Upper lobe of left lung (tissue), 6 donors: Measurements from ENCODE around the gene ATL2. TPM values are rescaled to one million over a fixed set of nuclear protein-coding genes. Genes with fewer than 3 reads are reported as not detected.

Experiments used
- ATAC-seq, 2 donors: fragments of 200-7000 bp; cut with Tn5 transposase; one replicate each; pipeline ENCODE4 v1.9.1; 2022; ENCODE audit warnings: mild to moderate bottlenecking in 2 of 2, moderate library complexity in 2 of 2; ENCODE audit not compliant: low FRiP score in 2 of 2
- DNase-seq, 2 donors: peaks; one replicate each; pipeline ENCODE4 v3.0.0-alpha.2; 2019 to 2020
- H3K27ac ChIP-seq, 4 donors: fragments of 200-600 bp; sonication (generic); one replicate each; pipeline ENCODE4 v1.5.1; 2016 to 2019
- H3K27me3 ChIP-seq, 4 donors: fragments of 200-600 bp; sonication (generic); one replicate each; pipeline ENCODE4 v1.5.1; 2017 to 2019
- H3K36me3 ChIP-seq, 4 donors: fragments of 200-600 bp; sonication (generic); one replicate each; pipeline ENCODE4 v1.5.1; 2016 to 2019
- H3K4me1 ChIP-seq, 4 donors: fragments of 200-600 bp; sonication (generic); one replicate each; pipeline ENCODE4 v1.5.1; 2018 to 2019
- H3K4me3 ChIP-seq, 4 donors: fragments of 200-600 bp; sonication (generic); one replicate each; pipeline ENCODE4 v1.5.1; 2017 to 2019; ENCODE audit warnings: mild to moderate bottlenecking in 2 of 4, moderate library complexity in 1 of 4
- H3K9me3 ChIP-seq, 4 donors: fragments of 200-600 bp; sonication (generic); one replicate each; pipeline ENCODE4 v1.5.1; 2018 to 2019
- EP300 ChIP-seq, 4 donors: sonication (generic); formaldehyde crosslinking; IDR thresholded peaks; one replicate each; pipeline ENCODE4 v1.5.1; 2017; ENCODE audit warnings: antibody characterized with exemption in 4 of 4, control low read depth in 2 of 4
- POLR2A ChIP-seq, 4 donors: fragments of 450-650 bp; IDR thresholded peaks; one replicate each; pipeline ENCODE4 v1.5.1; 2016 to 2017; ENCODE audit warnings: antibody characterized with exemption in 4 of 4, mild to moderate bottlenecking in 2 of 4
- POLR2AphosphoS5 ChIP-seq, 2 donors: sonication (generic); formaldehyde crosslinking; IDR thresholded peaks; one replicate each; pipeline ENCODE4 v1.5.1; 2017; ENCODE audit warnings: antibody characterized with exemption in 2 of 2
- WGBS, 2 donors: methylation state at CpG; one replicate each; pipeline ENCODE4 v1.1.5; 2017 to 2018; 5-methylcytosine and 5-hydroxymethylcytosine counted together
- total RNA-seq, 6 donors: library from RNA; depleted of rRNA in 4 of 6; stranded (reverse); fragments of >200 nt in 4 of 6; gene quantifications; one replicate each; pipeline versions ENCODE4 v1.1.0 to v1.2.1, GENCODE V29; 2016 to 2021
- TF ChIP-seq, protein P1 (sequence below), 6 experiments: fragments of 450-650 bp in 4 of 6; fragments of 200-600 bp in 2 of 6; sonication (generic) in 2 of 6; IDR thresholded peaks; one replicate each; pipeline ENCODE4 v1.5.1; 2016 to 2019; ENCODE audit warnings: antibody characterized with exemption in 6 of 6
- donor health status: DM: no; HTN: no; CAD: no; lungs with moderate emphysema.
- donor health status: DM: no; HTN: yes; CAD: no; lungs with severe emphysema.

Gene ATL2
- total RNA-seq, 6 donors from 2014 or later: 43.9 to 150 (median 68.1) TPM

DNA sequence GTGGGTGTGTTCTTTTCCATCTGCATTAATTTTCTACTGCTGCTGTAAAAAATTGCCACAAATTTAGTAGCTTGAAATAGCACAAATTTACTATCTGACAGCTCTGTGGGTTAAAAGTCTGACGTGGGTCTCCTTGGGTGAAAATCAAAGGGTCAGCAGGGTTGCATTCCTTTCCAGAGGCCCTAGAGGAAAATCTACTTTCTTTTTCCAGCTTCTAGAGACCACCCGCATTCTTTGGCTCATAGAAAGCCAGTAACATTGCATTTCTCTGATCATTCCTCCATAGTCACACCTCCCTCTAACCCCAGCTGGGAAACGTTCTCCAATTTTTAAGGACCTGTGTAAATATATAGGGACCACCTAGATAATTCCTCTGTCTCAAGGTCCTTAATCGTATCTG, 128.8 kb downstream of the ATL2 start:
- no peaks in the 10 kb centered on the region for H3K9me3 ChIP-seq
- H3K36me3 ChIP-seq: no peaks in the 10 kb centered on the region
- no peak overlapping the region for H3K4me3 ChIP-seq
- 67 to 82% methylated on average over 4 of the region's 4 CpGs for WGBS, 2 donors
- ATAC-seq (no peak), DNase-seq (no peak)
- TF ChIP-seq, protein P1, sequence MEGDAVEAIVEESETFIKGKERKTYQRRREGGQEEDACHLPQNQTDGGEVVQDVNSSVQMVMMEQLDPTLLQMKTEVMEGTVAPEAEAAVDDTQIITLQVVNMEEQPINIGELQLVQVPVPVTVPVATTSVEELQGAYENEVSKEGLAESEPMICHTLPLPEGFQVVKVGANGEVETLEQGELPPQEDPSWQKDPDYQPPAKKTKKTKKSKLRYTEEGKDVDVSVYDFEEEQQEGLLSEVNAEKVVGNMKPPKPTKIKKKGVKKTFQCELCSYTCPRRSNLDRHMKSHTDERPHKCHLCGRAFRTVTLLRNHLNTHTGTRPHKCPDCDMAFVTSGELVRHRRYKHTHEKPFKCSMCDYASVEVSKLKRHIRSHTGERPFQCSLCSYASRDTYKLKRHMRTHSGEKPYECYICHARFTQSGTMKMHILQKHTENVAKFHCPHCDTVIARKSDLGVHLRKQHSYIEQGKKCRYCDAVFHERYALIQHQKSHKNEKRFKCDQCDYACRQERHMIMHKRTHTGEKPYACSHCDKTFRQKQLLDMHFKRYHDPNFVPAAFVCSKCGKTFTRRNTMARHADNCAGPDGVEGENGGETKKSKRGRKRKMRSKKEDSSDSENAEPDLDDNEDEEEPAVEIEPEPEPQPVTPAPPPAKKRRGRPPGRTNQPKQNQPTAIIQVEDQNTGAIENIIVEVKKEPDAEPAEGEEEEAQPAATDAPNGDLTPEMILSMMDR (IDR thresholded peaks at IDR 0.05): no peak
- H3K27ac ChIP-seq: no peak overlapping the region
- H3K4me1 ChIP-seq: no peaks in the 10 kb centered on the region
- no peaks in the 10 kb centered on the region for H3K27me3 ChIP-seq

- ATAC-seq (no peak), DNase-seq (no peak)
- TF ChIP-seq, protein P1 (IDR thresholded peaks at IDR 0.05): no peak
- no peak for TF ChIP-seq EP300 (IDR thresholded peaks at IDR 0.05)
- no peak for TF ChIP-seq POLR2A (IDR thresholded peaks at IDR 0.05)
- no peak for TF ChIP-seq POLR2AphosphoS5 (IDR thresholded peaks at IDR 0.05)
- H3K4me1 ChIP-seq: no peaks in the 10 kb centered on the region
- no peaks in the 10 kb centered on the region for H3K27me3 ChIP-seq
- H3K9me3 ChIP-seq: no peaks in the 10 kb centered on the region
- WGBS, 2 donors: 85 to 86% methylated on average over 3 of the region's 3 CpGs
- no peaks in the 10 kb centered on the region for H3K36me3 ChIP-seq
- no peak overlapping the region for H3K27ac ChIP-seq
- H3K4me3 ChIP-seq: no peak overlapping the region
Observed at GRCh38 chr2:38246105-38246504, 131.0 kb downstream of the ATL2 start.

GRCh38 chr2:38245114-38245641, 131.9 kb downstream of the ATL2 start:
- Histone ChIP-seq H3K27me3 (no peaks in the 10 kb centered on the region), H3K4me3 (no peak overlapping the region), H3K27ac (peak overlapping the region in 2 of 4 donors; percentile 6 to 36), H3K4me1 (no peaks in the 10 kb centered on the region), H3K9me3 (no peaks in the 10 kb centered on the region), H3K36me3 (no peaks in the 10 kb centered on the region)
- DNase-seq: peak in 1 of 2 donors; percentile 62
- 59 to 60% methylated on average over 5 of the region's 5 CpGs for WGBS, 2 donors
- TF ChIP-seq EP300 (IDR thresholded peaks at IDR 0.05) (no peak), POLR2AphosphoS5 (IDR thresholded peaks at IDR 0.05) (peak in 1 of 2 donors; percentile 25)
- TF ChIP-seq, protein P1 (IDR thresholded peaks at IDR 0.05): no peak
- ATAC-seq: peak; percentile 25 to 80

GRCh38 chr2:38244301-38244700, 132.8 kb downstream of the ATL2 start:
- DNase-seq (no peak), ATAC-seq (no peak)
- Histone ChIP-seq H3K4me3 (no peak overlapping the region), H3K27ac (peak overlapping the region in 1 of 4 donors; percentile 31), H3K4me1 (no peaks in the 10 kb centered on the region), H3K36me3 (no peaks in the 10 kb centered on the region), H3K9me3 (no peaks in the 10 kb centered on the region), H3K27me3 (no peaks in the 10 kb centered on the region)
- TF ChIP-seq, protein P1 (IDR thresholded peaks at IDR 0.05): no peak
- no peak for TF ChIP-seq POLR2AphosphoS5 (IDR thresholded peaks at IDR 0.05)
- no peak for TF ChIP-seq POLR2A (IDR thresholded peaks at IDR 0.05)
- TF ChIP-seq EP300 (IDR thresholded peaks at IDR 0.05): no peak
- 90 to 91% methylated on average over 8 of the region's 8 CpGs for WGBS, 2 donors

Other genes starting within 250 kb of the ATL2 start
- gene HNRNPLL, start 225.7 kb upstream of the ATL2 start, total RNA-seq: 10 to 100 TPM; 41.0 to 71.3 (median 46.2) TPM